ENCODE results near the gene SREBF2.

DNA sequence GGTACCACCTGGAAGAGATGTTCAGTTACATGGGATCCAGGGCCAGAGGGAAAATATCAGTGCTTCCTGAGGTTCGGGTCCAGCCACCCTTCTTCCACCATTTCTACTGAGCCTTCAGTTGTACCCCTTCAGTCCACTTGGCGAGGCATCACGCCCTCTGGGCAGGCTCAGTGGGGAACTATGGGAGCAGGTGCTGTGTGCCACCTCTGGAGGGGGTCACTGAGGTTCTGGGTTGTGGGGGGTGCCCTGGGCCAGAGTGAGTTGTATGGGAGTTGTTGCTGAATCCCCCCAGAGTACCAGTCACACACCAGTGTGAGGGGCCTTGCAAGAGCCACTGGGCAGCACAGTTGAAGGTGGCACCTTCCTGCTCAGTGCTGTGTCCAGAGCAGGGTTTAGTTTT is 2.7 kb upstream of the SREBF2 start:
- TF ChIP-seq POLR2AphosphoS5 (IDR thresholded peaks at IDR 0.05), result no peak
- TF ChIP-seq, protein P1, sequence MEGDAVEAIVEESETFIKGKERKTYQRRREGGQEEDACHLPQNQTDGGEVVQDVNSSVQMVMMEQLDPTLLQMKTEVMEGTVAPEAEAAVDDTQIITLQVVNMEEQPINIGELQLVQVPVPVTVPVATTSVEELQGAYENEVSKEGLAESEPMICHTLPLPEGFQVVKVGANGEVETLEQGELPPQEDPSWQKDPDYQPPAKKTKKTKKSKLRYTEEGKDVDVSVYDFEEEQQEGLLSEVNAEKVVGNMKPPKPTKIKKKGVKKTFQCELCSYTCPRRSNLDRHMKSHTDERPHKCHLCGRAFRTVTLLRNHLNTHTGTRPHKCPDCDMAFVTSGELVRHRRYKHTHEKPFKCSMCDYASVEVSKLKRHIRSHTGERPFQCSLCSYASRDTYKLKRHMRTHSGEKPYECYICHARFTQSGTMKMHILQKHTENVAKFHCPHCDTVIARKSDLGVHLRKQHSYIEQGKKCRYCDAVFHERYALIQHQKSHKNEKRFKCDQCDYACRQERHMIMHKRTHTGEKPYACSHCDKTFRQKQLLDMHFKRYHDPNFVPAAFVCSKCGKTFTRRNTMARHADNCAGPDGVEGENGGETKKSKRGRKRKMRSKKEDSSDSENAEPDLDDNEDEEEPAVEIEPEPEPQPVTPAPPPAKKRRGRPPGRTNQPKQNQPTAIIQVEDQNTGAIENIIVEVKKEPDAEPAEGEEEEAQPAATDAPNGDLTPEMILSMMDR (IDR thresholded peaks at IDR 0.05), result no peak
- no peak for TF ChIP-seq POLR2A (IDR thresholded peaks at IDR 0.05)
